Effector memory CD4-positive, alpha-beta T cell (primary cell): ENCODE data around the gene UGDH.
"Not testable (repeated sequence)": the region's sequence is repeated elsewhere in the genome, so short reads cannot be mapped to it uniquely, and the experiment has no call there.

Experiments used
- DNase-seq, 3 donors: peaks; one replicate each; pipeline ENCODE4 v3.0.0-alpha.2; 2020
- H3K27ac ChIP-seq: 2 replicates; pipeline ENCODE4 v1.7.0; 2013; ENCODE audit warnings: mild to moderate bottlenecking, low read length, moderate library complexity; ENCODE audit not compliant: insufficient read depth, poor library complexity, severe bottlenecking
- H3K27me3 ChIP-seq: replicated peaks from 2 replicates; pipeline ENCODE4 v1.7.0; 2013; ENCODE audit warnings: mild to moderate bottlenecking, low read length; ENCODE audit not compliant: insufficient read depth, control insufficient read depth, poor library complexity, severe bottlenecking
- H3K36me3 ChIP-seq: 2 replicates; pipeline ENCODE4 v1.7.0; 2013; ENCODE audit warnings: mild to moderate bottlenecking, low read length, moderate library complexity; ENCODE audit not compliant: control insufficient read depth, insufficient read depth
- H3K4me1 ChIP-seq: 2 replicates; pipeline ENCODE4 v1.7.0; 2013; ENCODE audit warnings: low read length, mild to moderate bottlenecking; ENCODE audit not compliant: control insufficient read depth, insufficient read depth, poor library complexity, severe bottlenecking
- H3K4me3 ChIP-seq: 2 replicates; pipeline ENCODE4 v1.7.0; 2013; ENCODE audit warnings: low read length, low read depth, mild to moderate bottlenecking; ENCODE audit not compliant: insufficient read depth, poor library complexity, severe bottlenecking
- H3K9me3 ChIP-seq: 2 replicates; pipeline ENCODE4 v1.7.0; 2013; ENCODE audit warnings: mild to moderate bottlenecking, low read length, moderate library complexity; ENCODE audit not compliant: control insufficient read depth

The UGDH gene

GRCh38 chr4:39516407-39516966, 10.8 kb downstream of the UGDH start:
- Histone ChIP-seq H3K27me3 (no peaks in the 10 kb centered on the region), H3K36me3 (no peaks in the 10 kb centered on the region), H3K4me1 (no peaks in the 10 kb centered on the region), H3K27ac (no peak overlapping the region), H3K9me3 (no peaks in the 10 kb centered on the region), H3K4me3 (no peak overlapping the region)
- no peak for DNase-seq

GRCh38 chr4:39515669-39516401, 11.4 kb downstream of the UGDH start:
- H3K27ac ChIP-seq, H3K27me3 ChIP-seq, H3K36me3 ChIP-seq, H3K9me3 ChIP-seq, DNase-seq, H3K4me1 ChIP-seq, H3K4me3 ChIP-seq: not testable (repeated sequence)

GRCh38 chr4:39514888-39515401, 12.3 kb downstream of the UGDH start:
- DNase-seq = no peak
- no peak overlapping the region for H3K27ac ChIP-seq
- no peaks in the 10 kb centered on the region for H3K27me3 ChIP-seq
- peaks cover 8% of the 10 kb centered on the region for H3K36me3 ChIP-seq
- no peak overlapping the region for H3K4me3 ChIP-seq
- H3K9me3 ChIP-seq = no peaks in the 10 kb centered on the region
- H3K4me1 ChIP-seq = no peaks in the 10 kb centered on the region

GRCh38 chr4:39514266-39514665, 13.0 kb downstream of the UGDH start:
- H3K9me3 ChIP-seq, DNase-seq, H3K27me3 ChIP-seq, H3K27ac ChIP-seq, H3K4me1 ChIP-seq, H3K4me3 ChIP-seq: not testable (repeated sequence)
- H3K36me3 ChIP-seq = peaks cover 12% of the 10 kb centered on the region

GRCh38 chr4:39510348-39510929, 16.8 kb downstream of the UGDH start:
- peaks cover 19% of the 10 kb centered on the region for H3K36me3 ChIP-seq

GRCh38 chr4:39505581-39505980, 21.7 kb downstream of the UGDH start:
- Histone ChIP-seq H3K4me3 (no peak overlapping the region), H3K9me3 (no peaks in the 10 kb centered on the region), H3K27ac (no peak overlapping the region), H3K4me1 (no peaks in the 10 kb centered on the region), H3K27me3 (no peaks in the 10 kb centered on the region), H3K36me3 (peaks cover 38% of the 10 kb centered on the region)
- DNase-seq = no peak

More at GRCh38 chr4:39510348-39510929, 16.8 kb downstream of the UGDH start:
- no peak overlapping the region for H3K27ac ChIP-seq
- DNase-seq = no peak
- no peaks in the 10 kb centered on the region for H3K9me3 ChIP-seq
- no peaks in the 10 kb centered on the region for H3K27me3 ChIP-seq
- no peak overlapping the region for H3K4me3 ChIP-seq
- H3K4me1 ChIP-seq = no peaks in the 10 kb centered on the region

GRCh38 chr4:39504538-39504937, 22.7 kb downstream of the UGDH start:
- no peak for DNase-seq
- Histone ChIP-seq H3K36me3 (peaks cover 30% of the 10 kb centered on the region), H3K27ac (no peak overlapping the region), H3K4me3 (no peak overlapping the region), H3K4me1 (no peaks in the 10 kb centered on the region), H3K27me3 (no peaks in the 10 kb centered on the region), H3K9me3 (no peaks in the 10 kb centered on the region)

- not testable (repeated sequence) for H3K4me3 ChIP-seq, H3K9me3 ChIP-seq, DNase-seq, H3K27me3 ChIP-seq, H3K4me1 ChIP-seq, H3K27ac ChIP-seq
- peaks cover 26% of the 10 kb centered on the region for H3K36me3 ChIP-seq
Measured at GRCh38 chr4:39502664-39503035, 24.6 kb downstream of the UGDH start.

- peaks cover 26% of the 10 kb centered on the region for H3K36me3 ChIP-seq
- no peaks in the 10 kb centered on the region for H3K4me1 ChIP-seq
- no peak overlapping the region for H3K27ac ChIP-seq
- no peak for DNase-seq
- no peak overlapping the region for H3K4me3 ChIP-seq
- no peaks in the 10 kb centered on the region for H3K9me3 ChIP-seq
- H3K27me3 ChIP-seq = no peaks in the 10 kb centered on the region
Measured at GRCh38 chr4:39502019-39502663, 25.1 kb downstream of the UGDH start.

- H3K36me3 ChIP-seq = peaks cover 15% of the 10 kb centered on the region
- no peaks in the 10 kb centered on the region for H3K4me1 ChIP-seq
- DNase-seq = no peak
- no peak overlapping the region for H3K27ac ChIP-seq
- no peaks in the 10 kb centered on the region for H3K9me3 ChIP-seq
- no peak overlapping the region for H3K4me3 ChIP-seq
- H3K27me3 ChIP-seq = no peaks in the 10 kb centered on the region
Measured at GRCh38 chr4:39498727-39499020, 28.6 kb downstream of the UGDH start.
